ENCODE results near the gene ROBO1. TPM values are rescaled to one million over a fixed set of nuclear protein-coding genes. Genes with fewer than 3 reads are reported as not detected.

The ROBO1 gene
- total and polyA plus RNA-seq, 2 donors (not counting 3 experiments of a cell fraction or from before 2014, with no cell fraction given) = 5.9 to 14.2 TPM

DNA sequence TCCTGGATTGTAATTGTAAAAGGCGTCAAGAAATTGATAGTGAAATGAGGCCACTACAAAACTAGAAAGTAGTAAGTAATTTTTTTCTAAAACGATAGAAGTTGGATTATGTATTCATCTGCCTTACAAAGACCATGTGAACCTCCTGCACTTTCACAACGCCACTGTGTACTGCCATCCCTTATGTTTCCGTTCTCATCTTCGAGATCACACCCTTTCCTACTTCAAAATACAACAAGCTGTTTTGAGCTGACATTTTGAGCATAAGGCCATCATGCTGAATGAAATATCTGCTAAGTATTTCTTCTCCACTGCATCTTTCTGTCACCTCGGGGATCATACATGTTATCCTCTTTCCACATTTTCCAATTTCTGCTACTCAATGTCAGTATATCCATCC lies 885.5 kb downstream of the ROBO1 start:
- Histone ChIP-seq H3K9me1 (replicated peaks; ENCODE audit: control insufficient read depth, extremely low read depth, insufficient read depth, low read length) (no peaks in the 10 kb centered on the region), H3K27me3 (ENCODE audit: control insufficient read depth in 2 of 2, insufficient read depth in 2 of 2, low read length in 2 of 2) (no peaks in the 10 kb centered on the region), H3K9me3 (replicated peaks; ENCODE audit: control insufficient read depth, insufficient read depth, low read length) (no peaks in the 10 kb centered on the region), H3K79me2 (ENCODE audit: control insufficient read depth, insufficient read depth, low read length) (no peaks in the 10 kb centered on the region), H3K4me2 (ENCODE audit: insufficient read depth, low read length) (no peak overlapping the region), H4K20me1 (replicated peaks; ENCODE audit: control insufficient read depth, extremely low read depth, insufficient read depth, low read length) (no peaks in the 10 kb centered on the region), H3K9ac (replicated peaks; ENCODE audit: extremely low read depth, insufficient read depth, low read length) (no peak overlapping the region), H3K4me1 (ENCODE audit: control insufficient read depth, extremely low read depth, insufficient read depth, low read length) (no peaks in the 10 kb centered on the region), H3K27ac (ENCODE audit: insufficient read depth, low read depth, low read length) (no peak overlapping the region), H3K4me3 (replicated peaks in 1 of 3; ENCODE audit: insufficient read depth in 1 of 3, low read depth in 1 of 3, low read length in 3 of 3) (no peak overlapping the region), H3K36me3 (ENCODE audit: control insufficient read depth in 2 of 2, extremely low read depth in 1 of 2, insufficient read depth in 2 of 2, low read length in 2 of 2) (no peaks in the 10 kb centered on the region), H2AFZ (ENCODE audit: low read depth, low read length) (no peak overlapping the region)
- ChIA-PET POLR2A (no interaction called here), CTCF (no interaction called here)
- FAIRE-seq (no peak), DNase-seq (ENCODE audit: low read depth, low spot score) (no peak)
- TF ChIP-seq FOS (IDR thresholded peaks at IDR 0.05; ENCODE audit: borderline replicate concordance, insufficient read depth, low read length) = no peak
- TF ChIP-seq JUN (IDR thresholded peaks at IDR 0.05; ENCODE audit: borderline replicate concordance, insufficient read depth, insufficient read length, low read depth) = no peak
- TF ChIP-seq GATA2 (IDR thresholded peaks at IDR 0.05; ENCODE audit: insufficient read depth, insufficient read length, low read depth, low read length) = no peak
- TF ChIP-seq, protein P1, sequence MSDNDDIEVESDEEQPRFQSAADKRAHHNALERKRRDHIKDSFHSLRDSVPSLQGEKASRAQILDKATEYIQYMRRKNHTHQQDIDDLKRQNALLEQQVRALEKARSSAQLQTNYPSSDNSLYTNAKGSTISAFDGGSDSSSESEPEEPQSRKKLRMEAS (IDR thresholded peaks at IDR 0.05; ENCODE audit: insufficient read depth, insufficient read length) = no peak
- TF ChIP-seq POLR2A (IDR thresholded peaks at IDR 0.05; ENCODE audit: low read depth, low read length) = no peak
- TF ChIP-seq EZH2 (IDR thresholded peaks at IDR 0.05; ENCODE audit: borderline replicate concordance, low read depth, low read length, severe bottlenecking) = no peak
- TF ChIP-seq MYC (IDR thresholded peaks at IDR 0.05; ENCODE audit: low read depth, low read length) = no peak
- TF ChIP-seq, protein P2, sequence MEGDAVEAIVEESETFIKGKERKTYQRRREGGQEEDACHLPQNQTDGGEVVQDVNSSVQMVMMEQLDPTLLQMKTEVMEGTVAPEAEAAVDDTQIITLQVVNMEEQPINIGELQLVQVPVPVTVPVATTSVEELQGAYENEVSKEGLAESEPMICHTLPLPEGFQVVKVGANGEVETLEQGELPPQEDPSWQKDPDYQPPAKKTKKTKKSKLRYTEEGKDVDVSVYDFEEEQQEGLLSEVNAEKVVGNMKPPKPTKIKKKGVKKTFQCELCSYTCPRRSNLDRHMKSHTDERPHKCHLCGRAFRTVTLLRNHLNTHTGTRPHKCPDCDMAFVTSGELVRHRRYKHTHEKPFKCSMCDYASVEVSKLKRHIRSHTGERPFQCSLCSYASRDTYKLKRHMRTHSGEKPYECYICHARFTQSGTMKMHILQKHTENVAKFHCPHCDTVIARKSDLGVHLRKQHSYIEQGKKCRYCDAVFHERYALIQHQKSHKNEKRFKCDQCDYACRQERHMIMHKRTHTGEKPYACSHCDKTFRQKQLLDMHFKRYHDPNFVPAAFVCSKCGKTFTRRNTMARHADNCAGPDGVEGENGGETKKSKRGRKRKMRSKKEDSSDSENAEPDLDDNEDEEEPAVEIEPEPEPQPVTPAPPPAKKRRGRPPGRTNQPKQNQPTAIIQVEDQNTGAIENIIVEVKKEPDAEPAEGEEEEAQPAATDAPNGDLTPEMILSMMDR (IDR thresholded peaks at IDR 0.05; ENCODE audit: extremely low read depth in 1 of 2, insufficient read depth in 1 of 2, low read depth in 1 of 2, low read length in 2 of 2) = no peak
- TF ChIP-seq POLR2AphosphoS5 (IDR thresholded peaks at IDR 0.05; ENCODE audit: insufficient read depth, low read depth, low read length) = no peak
- dilution Hi-C loops (cut with MboI; ENCODE audit: extremely low pct_ligation_motif_present, low sequenced_read_pairs) = no loop called here
- intact Hi-C loops (cut with micrococcal nuclease) = no loop called here
- no TSS peak for BruUV-seq (replicated peaks)

Measured in endothelial cell of umbilical vein (primary cell).